ENCODE results near the gene MCF2L2. TPM values are rescaled to one million over a fixed set of nuclear protein-coding genes. Genes with fewer than 3 reads are reported as not detected.

The MCF2L2 gene
- total and polyA plus RNA-seq, 9 donors: 0.12 to 2.2 (median 0.61) TPM

- Histone ChIP-seq H3K36me3 (no peaks in the 10 kb centered on the region), H3K9me3 (no peaks in the 10 kb centered on the region), H3K27me3 (no peaks in the 10 kb centered on the region), H3K4me1 (ENCODE audit: insufficient read depth) (no peaks in the 10 kb centered on the region), H3K27ac (no peak overlapping the region), H3K4me3 (no peak overlapping the region)
- WGBS, 3 donors: 86 to 91% (median 88%) methylated on average over 8 of the region's 8 CpGs
- DNase-seq: no peak
- intact Hi-C loops (cut with DNase I): no loop called here
- TF ChIP-seq POLR2A (IDR thresholded peaks at IDR 0.05) (no peak), EP300 (IDR thresholded peaks at IDR 0.05) (no peak), CTCF (IDR thresholded peaks at IDR 0.05) (no peak)
Measured at GRCh38 chr3:183339461-183340086, 88.8 kb downstream of the MCF2L2 start.

GRCh38 chr3:183338520-183338919 lies 89.9 kb downstream of the MCF2L2 start:
- Histone ChIP-seq H3K9me3 (no peaks in the 10 kb centered on the region), H3K36me3 (no peaks in the 10 kb centered on the region), H3K4me3 (no peak overlapping the region), H3K4me1 (ENCODE audit: insufficient read depth) (no peaks in the 10 kb centered on the region), H3K27me3 (no peaks in the 10 kb centered on the region), H3K27ac (no peak overlapping the region)
- no peak for DNase-seq
- intact Hi-C loops (cut with DNase I): no loop called here
- 90 to 97% (median 95%) methylated on average over 7 of the region's 7 CpGs for WGBS, 3 donors
- TF ChIP-seq POLR2A (IDR thresholded peaks at IDR 0.05) (no peak), CTCF (IDR thresholded peaks at IDR 0.05) (no peak), EP300 (IDR thresholded peaks at IDR 0.05) (no peak)

- H3K36me3 ChIP-seq: no peaks in the 10 kb centered on the region
- intact Hi-C loops (cut with DNase I): no loop called here
- 86 to 92% (median 88%) methylated on average over 8 of the region's 8 CpGs for WGBS, 3 donors
- no peak for DNase-seq
- H3K4me1 ChIP-seq (ENCODE audit: insufficient read depth): no peaks in the 10 kb centered on the region
- H3K27ac ChIP-seq: no peak overlapping the region
- H3K27me3 ChIP-seq: no peaks in the 10 kb centered on the region
- H3K4me3 ChIP-seq: no peak overlapping the region
- TF ChIP-seq POLR2A (IDR thresholded peaks at IDR 0.05) (no peak), EP300 (IDR thresholded peaks at IDR 0.05) (no peak), CTCF (IDR thresholded peaks at IDR 0.05) (no peak)
- no peaks in the 10 kb centered on the region for H3K9me3 ChIP-seq
Measured at GRCh38 chr3:183332487-183332886, 95.9 kb downstream of the MCF2L2 start.

GRCh38 chr3:183331498-183331897 lies 96.9 kb downstream of the MCF2L2 start:
- Histone ChIP-seq H3K27me3 (no peaks in the 10 kb centered on the region), H3K4me3 (no peak overlapping the region), H3K27ac (no peak overlapping the region), H3K36me3 (no peaks in the 10 kb centered on the region), H3K9me3 (no peaks in the 10 kb centered on the region), H3K4me1 (ENCODE audit: insufficient read depth) (no peaks in the 10 kb centered on the region)
- no peak for TF ChIP-seq EP300 (IDR thresholded peaks at IDR 0.05)
- no peak for TF ChIP-seq POLR2A (IDR thresholded peaks at IDR 0.05)
- no peak for TF ChIP-seq CTCF (IDR thresholded peaks at IDR 0.05)
- WGBS, 3 donors: 71 to 83% (median 75%) methylated on average over 3 of the region's 3 CpGs
- no peak for DNase-seq
- intact Hi-C loops (cut with DNase I): no loop called here
